HG02642 (cell line): ENCODE data around the gene PRSS53.

ENCODE experiments used
- ATAC-seq: cut with Tn5 transposase; IDR thresholded peaks from one replicate; pipeline ENCODE4 v1.9.1; 2021; ENCODE audit warnings: mild to moderate bottlenecking; ENCODE audit not compliant: unreplicated experiment, poor library complexity

The PRSS53 gene

DNA sequence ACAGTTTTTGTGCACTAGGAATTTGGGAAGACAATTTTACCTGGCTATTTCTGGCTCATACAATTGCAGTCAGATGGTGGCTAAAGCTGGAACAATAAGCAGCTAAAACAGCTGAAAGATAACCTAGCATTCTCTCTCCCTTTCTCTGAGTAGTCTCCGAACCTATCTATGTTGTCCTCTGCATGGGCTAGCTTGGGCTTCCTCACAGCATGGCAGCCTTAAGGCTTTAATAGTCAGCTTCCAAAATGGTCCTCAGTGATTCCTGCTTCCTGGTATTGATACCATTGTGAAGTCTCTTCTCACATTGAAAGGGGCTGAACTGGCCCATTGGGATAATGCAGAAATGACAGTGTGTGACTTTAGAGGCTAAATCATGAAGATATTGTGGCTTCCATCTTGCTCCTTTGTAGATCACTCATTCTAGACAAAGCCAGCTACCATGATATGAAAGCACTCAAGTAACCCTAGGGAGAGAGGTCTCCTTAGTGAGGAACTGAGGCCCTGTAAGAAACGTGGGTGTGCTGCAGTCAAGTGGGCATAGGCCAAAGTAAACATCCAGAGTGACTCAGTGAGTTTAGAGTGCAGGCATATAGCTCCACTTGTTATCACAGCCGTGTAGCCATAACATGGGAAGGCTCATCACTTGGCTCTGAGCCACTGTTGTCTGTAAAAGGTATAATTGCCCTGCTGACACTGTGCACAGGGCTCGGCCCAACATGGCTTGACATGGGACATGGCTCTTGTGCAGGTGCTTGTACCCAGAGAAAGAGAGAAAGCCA lies 11.3 kb upstream of the PRSS53 start:
- no peak for ATAC-seq

DNA sequence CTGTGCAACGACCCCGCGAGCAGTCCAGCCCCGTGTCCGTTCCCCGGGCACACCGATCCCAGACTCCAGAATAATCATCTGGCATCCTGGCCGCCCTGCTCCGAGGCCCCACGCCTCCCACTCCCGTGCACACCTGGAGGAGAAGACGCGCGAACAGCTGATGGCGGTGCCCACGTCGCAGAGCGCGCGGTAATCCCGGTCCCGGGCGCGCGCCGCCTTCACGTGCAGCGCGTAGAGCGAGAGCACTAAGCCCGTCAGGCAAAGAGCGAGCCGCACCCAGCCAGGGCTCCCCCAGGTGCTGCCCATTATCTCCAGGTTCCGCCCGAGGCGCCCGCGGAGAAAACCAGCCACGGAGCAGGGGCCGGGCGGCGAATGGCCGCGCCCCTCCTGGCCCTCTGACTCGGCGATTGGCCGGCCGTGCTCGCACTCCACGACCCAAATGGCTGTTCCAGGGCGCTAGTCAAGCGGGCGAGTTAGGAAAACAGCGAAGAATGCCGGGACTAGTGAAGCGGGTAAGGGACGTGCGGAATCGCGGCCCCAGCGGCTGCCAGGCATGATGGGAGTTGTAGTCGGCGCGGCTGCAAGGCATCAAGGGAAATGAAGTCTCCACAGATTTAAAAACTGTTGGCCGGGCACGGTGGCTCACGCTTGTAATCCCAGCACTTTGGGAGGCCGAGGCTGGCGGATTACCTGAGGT lies 5.8 kb upstream of the PRSS53 start, which contains the start of gene VKORC1:
Gene VKORC1, minus strand, starts transcription at position 374 of the 697 bp plus-strand sequence. Its CDS starts 68 bp downstream, at position 306.
- peak; percentile 87 for ATAC-seq

DNA sequence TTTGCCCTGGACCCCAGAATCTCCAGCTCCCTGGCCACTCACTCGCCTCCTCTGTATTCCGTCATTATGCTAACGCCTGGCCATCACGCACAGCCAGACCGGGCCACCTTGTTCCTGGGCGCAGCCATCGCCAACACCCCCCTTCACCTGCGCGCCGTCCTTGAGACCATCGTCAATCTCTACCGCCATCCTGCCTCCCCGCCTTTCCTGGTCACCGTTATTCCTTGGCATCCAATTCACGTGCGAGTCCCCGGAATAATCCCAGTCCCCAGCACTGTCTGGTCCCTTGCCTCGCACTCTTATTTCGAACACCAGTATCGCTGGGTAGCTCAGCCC lies 5.3 kb upstream of the PRSS53 start:
- peak; percentile 8 for ATAC-seq

DNA sequence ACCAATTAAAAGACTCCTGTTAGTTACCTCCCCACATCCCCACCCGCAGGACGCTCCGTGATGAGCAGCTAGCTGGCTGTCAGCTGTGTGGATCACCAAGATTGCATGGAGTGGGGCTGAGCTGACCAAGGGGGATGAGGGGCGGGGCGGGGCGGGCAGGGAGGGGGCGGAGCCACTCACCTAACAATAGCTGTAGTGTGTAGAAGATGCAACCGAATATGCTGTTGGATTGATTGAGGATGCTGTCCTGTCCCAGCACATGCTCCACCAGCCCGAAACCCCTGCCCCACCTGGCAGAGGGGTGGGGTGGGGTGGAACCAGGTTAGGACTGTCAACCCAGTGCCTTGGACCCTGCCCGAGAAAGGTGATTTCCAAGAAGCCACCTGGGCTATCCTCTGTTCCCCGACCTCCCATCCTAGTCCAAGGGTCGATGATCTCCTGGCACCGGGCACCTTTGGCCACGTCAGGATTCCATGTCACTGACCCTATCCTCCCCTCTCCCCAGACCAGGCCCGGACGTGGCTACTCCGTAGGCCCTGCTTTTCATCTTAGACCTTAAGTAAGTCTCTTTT lies 4.5 kb upstream of the PRSS53 start:
- no peak for ATAC-seq

DNA sequence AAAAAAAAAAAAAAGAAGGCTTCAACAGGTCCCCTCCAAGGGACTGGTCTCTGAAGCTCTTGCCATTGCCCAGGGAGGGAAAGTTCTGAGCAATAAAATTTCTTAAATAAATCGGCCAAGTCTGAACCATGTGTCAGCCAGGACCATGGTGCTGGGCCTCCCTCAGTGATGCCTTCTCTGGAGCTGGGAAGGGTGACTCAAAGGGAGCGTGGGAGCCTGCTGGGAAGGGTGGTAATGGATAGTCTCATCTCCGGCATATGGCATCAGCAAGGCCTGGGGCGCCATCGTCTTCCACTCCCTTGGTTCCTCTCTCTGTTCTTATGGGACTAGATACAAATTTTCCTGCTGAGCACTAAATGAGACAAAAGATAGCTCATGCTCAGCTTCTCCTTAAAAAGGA lies 3.6 kb upstream of the PRSS53 start:
- no peak for ATAC-seq

DNA sequence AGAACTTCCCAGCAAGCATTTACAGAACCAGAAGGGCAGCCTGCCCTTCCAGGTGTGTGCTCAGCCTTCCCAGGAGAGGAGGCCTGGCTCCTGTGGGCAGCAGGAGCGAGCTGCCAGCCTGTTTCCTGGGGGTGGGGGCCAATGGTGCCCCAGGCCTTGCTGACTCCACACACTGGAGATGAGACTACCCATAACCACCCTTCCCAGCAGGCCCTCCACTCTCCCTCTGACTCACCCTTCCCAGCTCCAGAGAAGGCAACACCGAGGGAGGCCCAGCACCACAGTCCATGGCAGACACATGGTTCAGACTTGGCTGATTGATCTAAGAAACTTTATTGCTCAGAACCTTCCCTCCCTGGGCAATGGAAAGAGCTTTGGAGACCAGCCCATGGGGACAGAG lies 1.8 kb upstream of the PRSS53 start:
- ATAC-seq = no peak

DNA sequence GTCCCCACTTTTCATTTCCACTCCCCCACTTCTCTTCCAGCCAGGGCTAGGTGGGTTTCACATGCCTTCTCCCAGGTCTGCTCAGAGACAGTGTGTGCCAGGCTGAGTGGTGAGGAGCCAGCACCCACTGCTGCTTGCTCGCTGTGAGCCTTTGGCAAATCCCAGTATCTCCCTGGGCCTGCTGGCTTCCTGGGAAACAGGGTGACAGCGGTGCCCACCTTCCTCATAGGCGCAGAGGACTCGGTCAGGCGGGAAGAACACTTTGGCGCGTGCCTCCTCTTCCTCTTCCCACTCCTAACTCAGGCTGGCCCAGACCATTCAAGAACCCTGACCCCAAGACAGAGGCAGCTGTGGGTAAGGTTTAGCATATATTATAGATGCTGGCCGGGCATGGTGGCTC lies 456 bp upstream of the PRSS53 start:
- no peak for ATAC-seq

DNA sequence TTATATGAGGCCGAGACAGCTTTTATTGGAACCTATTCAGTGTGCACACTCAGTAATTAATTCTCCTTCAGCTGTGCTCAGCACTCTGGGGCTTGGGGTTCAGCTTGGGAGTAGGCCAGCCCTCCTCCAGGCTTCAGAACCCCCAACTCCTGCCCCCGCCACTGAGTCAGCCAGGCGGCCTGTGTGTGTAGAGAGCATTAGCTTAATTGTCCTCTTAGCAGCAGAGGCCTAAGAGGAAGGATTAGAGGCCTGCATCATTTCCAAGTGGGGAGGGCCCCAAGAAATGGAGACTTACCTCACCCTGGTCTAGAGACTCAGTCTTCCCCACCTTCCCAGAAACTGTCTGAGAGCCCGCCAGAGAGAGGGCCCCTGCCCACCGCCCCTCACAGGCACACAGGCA lies 772 bp downstream of the PRSS53 start:
- ATAC-seq = no peak

DNA sequence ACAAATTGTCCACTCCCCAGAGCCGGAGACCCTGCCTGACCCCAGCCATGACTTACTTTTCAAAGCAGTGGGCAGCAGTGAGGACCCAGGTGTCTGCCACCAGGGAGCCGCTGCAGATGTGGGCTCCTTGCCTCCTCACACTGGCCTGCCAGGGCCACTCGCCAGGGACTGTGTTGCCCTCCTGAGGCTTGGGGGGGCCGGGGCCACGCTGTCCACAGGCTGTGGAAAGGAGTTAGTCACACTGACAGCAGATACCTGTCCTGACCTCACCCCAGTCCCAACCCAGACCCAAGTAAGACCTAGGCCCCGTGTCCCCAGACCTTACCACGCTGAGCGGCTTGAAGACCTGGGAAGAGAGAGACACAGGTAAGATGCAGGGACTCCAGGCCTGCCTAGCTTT lies 1.3 kb downstream of the PRSS53 start:
- ATAC-seq = no peak

DNA sequence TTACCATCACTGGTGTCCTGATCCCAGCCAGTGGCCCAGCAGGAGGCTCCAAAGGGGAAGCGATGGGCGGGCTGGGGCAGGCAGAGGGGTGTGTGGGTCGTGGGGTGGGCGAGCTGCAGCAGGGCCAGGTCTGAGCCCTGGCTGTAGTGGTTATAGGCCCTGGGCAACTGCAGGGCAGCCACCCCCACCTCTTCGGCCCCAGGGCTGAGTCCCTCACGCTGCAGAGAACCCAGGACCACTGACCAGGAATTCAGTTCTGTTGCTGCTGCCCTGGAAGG lies 2.2 kb downstream of the PRSS53 start:
- no peak for ATAC-seq

DNA sequence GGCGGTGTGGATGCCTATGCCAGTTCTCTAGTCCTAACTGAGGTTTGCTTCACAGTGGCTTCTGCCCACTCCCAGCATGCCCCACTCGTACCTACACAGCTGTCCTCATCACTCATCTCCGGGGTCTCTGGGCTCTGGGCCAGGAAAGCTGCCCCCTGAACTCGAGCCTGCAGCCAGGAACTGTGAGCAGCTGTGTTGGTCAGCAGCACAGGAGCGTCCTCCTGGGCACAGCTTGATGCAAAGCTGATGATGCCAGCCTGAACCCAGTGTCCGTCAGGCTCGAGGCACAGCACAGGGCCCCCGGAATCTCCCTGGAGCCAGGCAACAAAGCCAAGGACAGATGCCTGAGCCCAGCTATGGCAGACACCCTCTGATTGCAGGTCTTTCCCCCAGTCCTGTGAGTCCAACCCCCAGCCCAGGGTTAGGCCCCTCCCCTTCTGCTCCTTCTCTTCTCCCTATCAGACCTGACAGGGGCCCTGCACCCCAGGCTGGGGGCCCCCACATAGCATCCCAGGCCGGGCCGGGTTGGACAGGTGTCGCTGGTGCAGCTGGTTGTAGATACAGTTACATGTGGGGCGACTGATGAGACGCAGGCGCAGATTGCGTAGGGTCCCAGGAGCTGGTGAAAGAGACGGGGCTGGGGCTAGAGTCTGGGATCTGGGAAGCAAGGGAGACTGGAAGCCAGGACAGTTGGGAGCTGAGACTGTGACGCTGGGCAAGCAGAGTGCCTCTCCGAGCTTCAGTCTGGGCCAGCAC lies 2.7 kb downstream of the PRSS53 start:
- ATAC-seq = no peak

DNA sequence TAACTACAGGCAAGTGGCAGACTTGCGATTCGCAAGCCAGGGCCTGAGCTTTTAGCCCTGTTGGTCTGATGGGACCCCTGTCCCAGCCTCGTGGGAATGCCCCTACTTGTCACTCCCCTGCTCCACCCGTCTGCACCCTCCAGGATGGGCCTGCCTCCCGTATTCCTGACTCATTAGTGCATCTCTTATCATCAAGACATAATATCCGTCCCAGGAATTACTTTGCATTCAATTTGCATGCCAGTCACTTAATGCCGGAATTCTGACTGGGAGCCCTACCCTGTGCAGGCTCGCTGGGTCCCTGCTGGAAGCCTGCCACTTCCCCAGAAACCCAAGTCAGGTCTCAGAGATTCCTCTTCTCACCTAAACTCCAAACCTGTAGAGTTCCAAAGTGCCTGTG lies 3.3 kb downstream of the PRSS53 start:
- ATAC-seq = no peak

DNA sequence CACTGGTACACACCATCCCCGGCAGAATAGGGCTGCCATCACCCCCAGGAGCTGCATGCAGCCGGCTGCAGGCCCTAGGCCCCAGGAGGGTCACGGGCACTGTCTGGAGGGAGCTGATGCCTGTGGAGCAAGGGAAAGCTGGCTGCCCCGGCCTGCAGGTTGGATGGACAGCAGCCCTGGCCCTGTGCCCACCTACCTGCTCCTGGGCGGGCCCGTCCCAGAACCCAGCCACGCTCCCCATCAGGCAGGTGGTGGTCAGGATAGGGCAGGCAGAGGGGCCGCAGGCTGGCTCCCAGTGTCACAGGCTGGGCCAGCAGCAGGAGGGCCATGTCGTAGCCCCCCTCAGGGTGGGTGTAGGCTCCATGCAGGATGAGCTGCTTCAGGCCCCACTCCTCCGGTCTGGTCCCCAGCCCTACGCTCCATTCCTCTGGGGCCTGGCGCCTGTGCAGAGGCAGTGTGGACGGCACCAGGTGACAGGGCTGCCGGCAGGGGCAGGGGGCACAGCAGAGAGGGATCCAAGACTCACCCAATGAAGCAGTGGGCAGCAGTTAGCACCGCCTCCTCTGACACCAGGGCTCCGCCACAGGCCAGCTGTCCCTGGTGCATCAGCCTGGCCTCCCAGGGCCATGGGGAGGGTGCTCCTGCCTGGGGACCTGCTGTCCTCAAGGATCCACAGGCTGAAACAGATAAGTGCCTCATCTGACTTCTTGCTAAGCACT lies 4.0 kb downstream of the PRSS53 start:
- ATAC-seq = no peak

DNA sequence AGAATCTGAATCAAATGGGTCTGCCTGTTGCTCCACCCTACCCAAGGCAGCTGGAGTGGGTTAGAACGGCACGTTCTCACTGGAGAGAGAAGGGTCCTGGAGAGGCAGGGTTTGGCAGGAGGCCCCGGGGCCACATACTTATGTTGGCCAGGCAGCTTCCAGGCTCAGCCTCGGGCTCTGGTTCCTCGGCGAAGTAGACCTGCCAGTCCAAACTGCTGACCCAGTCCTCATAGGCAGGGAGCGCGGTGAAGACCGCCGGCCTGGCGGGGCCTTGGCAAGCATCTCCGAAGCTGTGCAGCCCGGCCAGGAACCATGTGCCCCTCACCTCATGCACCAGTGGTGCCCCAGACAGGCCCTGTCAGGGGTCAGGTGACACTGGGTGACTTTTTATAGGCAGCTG lies 4.8 kb downstream of the PRSS53 start:
- no peak for ATAC-seq

DNA sequence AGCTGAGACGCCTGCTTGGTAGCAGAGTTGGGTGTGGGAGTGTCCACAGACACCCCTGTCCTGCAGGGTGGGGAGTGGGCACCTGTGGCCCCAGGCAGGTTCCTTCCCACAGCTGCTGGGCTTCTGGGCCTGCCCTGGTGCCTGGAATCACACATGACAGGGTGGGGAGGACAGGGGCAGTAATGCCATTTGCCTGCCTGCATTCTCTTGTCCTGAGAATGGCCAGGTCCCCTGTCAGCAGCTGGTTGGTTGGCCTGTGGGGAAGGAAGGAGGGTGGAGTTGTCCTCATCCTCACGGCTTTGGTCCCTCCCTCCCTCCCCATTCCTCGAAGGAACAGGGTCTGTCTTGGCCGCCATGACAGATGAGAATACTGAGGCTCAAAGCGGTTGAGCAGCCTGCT lies 5.2 kb downstream of the PRSS53 start:
- no peak for ATAC-seq

DNA sequence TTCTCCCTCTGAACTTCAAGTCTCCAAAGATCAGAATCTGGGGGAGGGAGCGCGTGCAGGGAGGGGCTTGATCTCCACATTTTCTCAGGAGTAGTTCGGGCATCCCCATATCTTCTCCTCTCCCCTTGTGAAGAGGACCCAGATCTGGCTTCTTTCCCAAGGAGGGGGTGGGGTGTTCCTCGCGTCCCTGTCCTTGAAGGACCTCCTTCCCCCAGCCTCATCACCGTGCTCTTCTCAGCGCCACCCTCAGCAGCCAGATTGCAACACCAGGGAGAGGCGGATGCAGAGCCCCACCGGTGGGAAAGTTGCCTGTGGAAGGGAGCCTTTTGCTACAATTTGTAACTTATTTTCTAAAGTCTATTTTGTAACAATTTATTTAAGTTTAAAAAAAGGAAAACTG lies 5.7 kb downstream of the PRSS53 start:
- ATAC-seq = no peak

DNA sequence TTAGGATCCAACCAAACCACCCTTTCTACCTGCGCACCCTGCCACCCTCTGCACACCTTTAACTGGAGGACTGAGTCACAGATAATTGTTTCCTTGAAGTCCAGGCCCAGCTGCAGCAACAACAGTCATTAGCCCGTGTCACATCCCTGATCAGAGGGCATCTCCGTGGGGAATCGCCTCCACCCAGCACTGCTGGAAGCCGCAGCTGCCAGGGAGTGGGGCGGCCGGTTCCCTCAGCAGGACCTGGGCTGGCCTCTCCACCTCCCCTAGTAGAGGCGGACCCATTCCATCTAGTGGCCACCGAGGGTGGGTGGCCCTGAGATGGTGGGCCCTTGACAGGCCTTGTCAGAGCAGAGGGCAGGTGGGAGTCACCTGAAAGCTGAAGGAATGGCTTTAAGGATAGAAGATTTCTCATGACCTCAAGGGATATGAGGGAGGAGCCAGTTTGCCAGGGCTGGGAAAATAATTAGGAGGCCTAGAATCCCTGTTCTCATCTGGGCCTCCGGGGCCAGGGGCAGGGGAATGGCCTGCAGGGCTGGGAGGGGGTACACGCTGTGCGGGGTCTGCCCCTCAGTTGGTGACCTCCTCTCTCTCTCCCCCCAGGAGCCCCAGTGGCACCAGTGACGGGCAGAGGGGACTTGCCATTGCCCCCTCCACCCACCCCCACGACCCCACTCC lies 6.2 kb downstream of the PRSS53 start:
- ATAC-seq = no peak

DNA sequence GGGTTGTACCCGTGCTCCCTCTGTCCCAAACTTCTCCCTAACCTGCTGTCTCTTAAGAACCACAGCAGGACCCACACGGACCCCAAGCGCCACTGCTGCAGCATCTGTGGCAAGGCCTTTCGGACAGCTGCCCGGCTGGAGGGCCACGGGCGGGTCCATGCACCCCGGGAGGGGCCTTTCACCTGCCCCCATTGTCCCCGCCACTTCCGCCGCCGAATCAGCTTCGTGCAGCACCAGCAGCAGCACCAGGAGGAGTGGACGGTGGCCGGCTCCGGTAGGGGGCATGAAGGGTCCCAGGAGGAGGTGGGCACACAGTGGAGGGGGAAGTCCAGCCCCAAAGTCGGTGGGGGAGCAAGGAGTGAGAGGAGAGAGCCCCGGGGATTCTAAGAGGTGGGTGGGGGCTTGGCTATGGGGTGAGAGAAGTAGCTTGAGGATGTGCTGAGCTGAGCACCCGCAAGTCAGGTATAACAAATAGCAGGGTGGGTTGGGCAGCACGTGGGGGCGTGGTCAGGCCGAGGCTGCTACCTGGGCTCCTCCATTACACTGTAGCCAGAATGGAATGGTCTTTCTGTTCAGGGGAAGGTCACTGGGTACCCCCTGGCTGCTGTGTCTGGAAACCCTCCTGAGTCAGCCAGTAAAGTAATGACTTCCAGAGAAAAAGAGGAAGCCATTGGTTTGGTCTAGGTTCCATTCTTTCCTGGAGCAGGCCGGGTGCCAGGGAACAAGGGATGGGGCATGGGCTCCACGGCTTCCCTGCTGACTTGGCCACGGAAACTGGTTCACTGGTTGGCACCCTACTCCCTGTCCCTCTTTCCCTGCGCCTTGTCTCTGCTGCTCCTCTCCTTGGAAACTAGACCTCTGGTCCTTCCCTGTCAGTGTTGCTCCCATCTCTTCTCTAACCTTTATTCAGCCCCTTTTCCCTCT lies 7.1 kb downstream of the PRSS53 start:
- no peak for ATAC-seq
